HT-29 (cell line): Measurements from ENCODE around the gene BEND2. TPM values are rescaled to one million over a fixed set of nuclear protein-coding genes. Genes with fewer than 3 reads are reported as not detected.

Experiments used
- DNase-seq: peaks from one replicate; pipeline ENCODE4 v3.0.0-alpha.2; 2015; ENCODE audit warnings: low spot score
- total RNA-seq: library from RNA; depleted of rRNA; stranded (reverse); fragments of >200 nt; shearing (Covaris generic); gene quantifications from 2 replicates; pipeline ENCODE4 v1.2.3, GENCODE V29; 2014; rRNA removed

BEND2 gene
- total RNA-seq, 1 experiment from 2014 or later = not detected

GRCh38 chrX:18136816-18137215 lies 83.9 kb downstream of the BEND2 start:
- no peak for DNase-seq

- no peak for DNase-seq
Observed at GRCh38 chrX:18133605-18134004, 87.1 kb downstream of the BEND2 start.

- DNase-seq = no peak
Observed at GRCh38 chrX:18129690-18130089, 91.0 kb downstream of the BEND2 start.

- DNase-seq = no peak
Observed at GRCh38 chrX:18126971-18127370, 93.7 kb downstream of the BEND2 start.

DNA sequence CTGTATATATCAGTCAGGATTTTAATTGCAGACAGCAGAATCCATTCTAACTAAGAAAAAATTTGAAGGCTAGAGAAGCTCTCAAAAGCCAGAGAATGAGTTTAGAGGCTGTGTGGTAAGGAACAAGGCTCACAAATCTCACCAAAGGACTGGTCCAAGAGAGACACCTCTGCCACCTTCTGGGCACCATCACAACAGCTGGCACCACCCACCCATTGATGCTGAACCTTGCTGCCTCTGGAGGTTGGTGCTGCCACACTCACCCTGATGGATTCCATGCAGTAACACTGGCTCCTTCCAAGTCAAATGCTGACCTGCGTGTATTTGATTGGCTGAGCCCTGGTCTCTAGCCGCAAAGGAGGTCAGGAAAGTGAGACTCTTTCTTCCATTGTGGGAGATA lies 100.8 kb downstream of the BEND2 start:
- DNase-seq = peak; percentile 43

Other genes starting within 250 kb of the BEND2 start
- 0.47 and 0.66 TPM in 2 replicates for gene SCML2, start 133.8 kb upstream of the BEND2 start, total RNA-seq
- 1.6 and 3.2 TPM in 2 replicates for gene CDKL5, start 204.7 kb upstream of the BEND2 start, total RNA-seq